GM21717 (cell line): ENCODE measurements around the gene MMRN2.
"Not testable (repeated sequence)": the region's sequence is repeated elsewhere in the genome, so short reads cannot be mapped to it uniquely, and the experiment has no call there.

Source experiments
- ATAC-seq: cut with Tn5 transposase; IDR thresholded peaks from one replicate; pipeline ENCODE4 v1.9.1; 2021; ENCODE audit warnings: mild to moderate bottlenecking, moderate library complexity; ENCODE audit not compliant: unreplicated experiment

MMRN2 gene

GRCh38 chr10:86958116-86958900 is 893 bp upstream of the MMRN2 start, which contains the start of gene SNCG:
Gene SNCG (plus strand): TSS chr10:86958599. CDS start chr10:86958698, 99 bp downstream.
- no peak for ATAC-seq

GRCh38 chr10:86956848-86957448 is 467 bp downstream of the MMRN2 start:
- ATAC-seq = no peak

- ATAC-seq = no peak
Measured at GRCh38 chr10:86956195-86956847, 1.1 kb downstream of the MMRN2 start.

- ATAC-seq = no peak
Measured at GRCh38 chr10:86955501-86956194, 1.8 kb downstream of the MMRN2 start.

GRCh38 chr10:86954681-86955500 is 2.5 kb downstream of the MMRN2 start:
- no peak for ATAC-seq

- ATAC-seq = no peak
Measured at GRCh38 chr10:86953747-86954680, 3.4 kb downstream of the MMRN2 start.

GRCh38 chr10:86952697-86953096 is 4.7 kb downstream of the MMRN2 start:
- not testable (repeated sequence) for ATAC-seq

- no peak for ATAC-seq
Measured at GRCh38 chr10:86952106-86952505, 5.3 kb downstream of the MMRN2 start.

- no peak for ATAC-seq
Measured at GRCh38 chr10:86951184-86951761, 6.1 kb downstream of the MMRN2 start.

GRCh38 chr10:86950349-86950748 is 7.1 kb downstream of the MMRN2 start:
- ATAC-seq = no peak

- ATAC-seq = not testable (repeated sequence)
Measured at GRCh38 chr10:86947806-86948205, 9.6 kb downstream of the MMRN2 start.

GRCh38 chr10:86946213-86947155 is 10.9 kb downstream of the MMRN2 start:
- no peak for ATAC-seq

- no peak for ATAC-seq
Measured at GRCh38 chr10:86945361-86946212, 11.8 kb downstream of the MMRN2 start.

- no peak for ATAC-seq
Measured at GRCh38 chr10:86944907-86945306, 12.5 kb downstream of the MMRN2 start.

- ATAC-seq = no peak
Measured at GRCh38 chr10:86944471-86944870, 12.9 kb downstream of the MMRN2 start.

GRCh38 chr10:86944031-86944419 is 13.4 kb downstream of the MMRN2 start:
- ATAC-seq = no peak
